Activated CD8-positive, alpha-beta memory T cell treated with anti-CD3 and anti-CD28 coated beads, Interleukin-2, amount 50 U/mL, for 4 hours (primary cell): ENCODE results near the gene SERAC1.
A peak's percentile ranks its signal among the peaks of the same experiment; 100 is the strongest.
"Not testable (repeated sequence)": the region's sequence is repeated elsewhere in the genome, so short reads cannot be mapped to it uniquely, and the experiment has no call there.

ENCODE experiments used
- DNase-seq: peaks from one replicate; pipeline ENCODE4 v3.0.0-alpha.2; 2020

Gene SERAC1

DNA sequence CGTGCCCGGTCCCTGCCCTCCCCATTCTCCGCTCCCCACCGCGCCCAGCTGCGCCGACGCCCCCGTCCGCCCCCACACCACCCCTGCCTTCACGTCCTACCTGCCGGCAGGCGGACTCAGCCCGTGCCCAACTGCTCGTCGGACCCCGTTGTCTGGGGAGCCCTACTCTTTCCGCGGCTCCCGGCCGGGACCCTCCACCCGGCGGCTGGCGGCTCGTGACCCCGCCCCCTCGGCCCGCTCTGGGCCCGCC lies at the start of gene SERAC1:
TSS of gene SERAC1 (minus strand) at position 223 of the 250 bp plus-strand sequence. CDS start 9,899 bp downstream, outside the sequence.
- DNase-seq, result no peak

DNA sequence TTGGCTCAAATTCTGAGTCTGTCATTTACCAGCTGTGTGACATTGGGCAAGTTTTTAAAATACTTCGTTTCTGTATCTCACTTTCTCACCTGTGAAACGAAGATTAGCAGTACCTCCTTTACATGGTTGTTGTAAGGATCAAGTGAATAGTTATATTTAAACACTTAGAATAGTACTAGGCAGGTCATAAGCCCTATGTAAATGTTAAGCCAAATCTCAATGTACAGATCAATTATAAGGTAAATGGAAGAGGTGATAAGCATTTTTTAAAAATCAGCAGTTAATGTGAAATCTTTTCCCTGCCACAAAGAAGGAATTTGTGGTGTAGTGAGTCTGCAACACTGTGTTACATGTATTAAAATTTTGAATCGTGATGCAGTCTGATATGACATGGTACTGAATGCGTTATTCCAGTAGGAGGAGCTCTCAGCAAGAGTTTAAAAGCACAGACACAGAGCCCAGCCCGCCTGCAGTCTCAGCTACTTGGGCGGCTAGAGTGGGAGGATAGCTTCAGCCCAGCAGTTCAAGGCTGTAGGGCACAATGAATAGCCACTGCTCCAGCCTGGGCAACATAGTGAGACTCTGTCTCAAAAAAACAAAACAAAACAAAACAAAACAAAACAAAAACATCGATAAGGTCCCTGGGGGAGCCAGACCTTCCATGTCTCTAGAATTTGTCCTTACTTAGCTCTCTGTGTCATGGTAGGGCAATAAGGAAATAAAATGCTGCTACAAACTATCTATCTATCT lies 46.0 kb upstream of the SERAC1 start:
- DNase-seq, result peak; percentile 54

DNA sequence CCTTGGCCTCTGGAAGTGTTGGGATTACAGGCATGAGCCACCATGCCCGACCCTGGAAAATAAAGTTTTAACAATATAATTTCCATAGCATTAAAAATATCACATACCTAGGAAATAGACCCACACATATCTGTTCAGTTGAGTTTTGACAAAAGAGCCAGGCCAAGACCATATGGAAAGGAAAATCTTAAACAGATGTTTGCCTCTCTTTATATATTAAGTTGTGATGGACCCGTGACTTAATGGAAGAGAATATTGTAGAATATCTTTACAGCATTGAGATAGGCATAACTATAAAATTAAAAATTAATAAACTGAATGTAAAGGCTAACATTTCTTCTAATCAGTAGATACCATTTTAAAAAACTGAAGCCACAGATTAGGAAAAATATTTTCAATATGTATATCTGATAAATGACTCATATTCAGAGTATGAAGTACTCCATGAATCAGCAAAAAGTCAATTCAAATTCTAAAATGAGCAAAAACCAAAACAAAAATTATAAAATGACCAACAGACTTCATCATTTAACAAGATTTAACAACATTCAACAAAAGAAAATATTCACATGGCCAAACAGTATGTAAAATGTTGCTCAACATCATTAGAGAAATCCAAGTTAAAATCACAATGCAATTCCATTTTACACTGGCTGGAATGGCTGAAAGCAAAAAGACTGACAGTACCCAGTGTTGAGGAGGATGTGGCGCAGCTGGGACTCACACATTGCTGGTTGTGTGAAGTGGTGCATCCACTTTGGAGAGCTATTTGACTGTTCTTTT lies 43.4 kb upstream of the SERAC1 start:
- DNase-seq, result no peak

DNA sequence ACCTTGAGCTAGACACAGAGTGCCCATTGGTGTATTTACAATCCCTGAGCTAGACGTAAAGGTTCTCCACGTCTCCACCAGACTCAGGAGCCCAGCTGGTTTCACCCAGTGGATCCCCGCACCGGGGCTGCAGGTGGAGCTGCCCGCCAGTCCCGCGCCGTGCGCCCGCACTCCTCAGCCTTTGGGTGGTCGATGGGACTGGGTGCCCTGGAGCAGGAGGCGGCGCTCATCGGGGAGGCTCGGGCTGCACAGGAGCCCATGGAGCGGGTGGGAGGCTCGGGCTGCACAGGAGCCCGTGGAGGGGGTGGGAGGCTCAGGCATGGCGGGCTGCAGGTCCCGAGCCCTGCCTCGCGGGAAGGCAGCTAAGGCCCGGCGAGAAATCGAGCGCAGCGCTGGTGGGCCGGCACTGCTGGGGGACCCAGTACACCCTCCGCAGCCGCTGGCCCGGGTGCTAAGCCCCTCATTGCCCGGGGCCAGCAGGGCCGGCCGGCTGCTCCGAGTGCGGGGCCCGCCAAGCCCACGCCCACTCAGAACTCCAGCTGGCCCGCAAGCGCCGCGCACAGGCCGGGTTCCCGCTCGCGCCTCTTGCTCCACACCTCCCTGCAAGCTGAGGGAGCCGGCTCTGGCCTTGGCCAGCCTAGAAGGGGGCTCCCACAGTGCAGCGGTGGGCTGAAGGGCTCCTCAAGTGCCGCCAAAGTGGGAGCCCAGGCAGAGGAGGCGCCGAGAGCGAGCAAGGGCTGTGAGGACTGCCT lies 41.7 kb upstream of the SERAC1 start:
- DNase-seq, result not testable (repeated sequence)

DNA sequence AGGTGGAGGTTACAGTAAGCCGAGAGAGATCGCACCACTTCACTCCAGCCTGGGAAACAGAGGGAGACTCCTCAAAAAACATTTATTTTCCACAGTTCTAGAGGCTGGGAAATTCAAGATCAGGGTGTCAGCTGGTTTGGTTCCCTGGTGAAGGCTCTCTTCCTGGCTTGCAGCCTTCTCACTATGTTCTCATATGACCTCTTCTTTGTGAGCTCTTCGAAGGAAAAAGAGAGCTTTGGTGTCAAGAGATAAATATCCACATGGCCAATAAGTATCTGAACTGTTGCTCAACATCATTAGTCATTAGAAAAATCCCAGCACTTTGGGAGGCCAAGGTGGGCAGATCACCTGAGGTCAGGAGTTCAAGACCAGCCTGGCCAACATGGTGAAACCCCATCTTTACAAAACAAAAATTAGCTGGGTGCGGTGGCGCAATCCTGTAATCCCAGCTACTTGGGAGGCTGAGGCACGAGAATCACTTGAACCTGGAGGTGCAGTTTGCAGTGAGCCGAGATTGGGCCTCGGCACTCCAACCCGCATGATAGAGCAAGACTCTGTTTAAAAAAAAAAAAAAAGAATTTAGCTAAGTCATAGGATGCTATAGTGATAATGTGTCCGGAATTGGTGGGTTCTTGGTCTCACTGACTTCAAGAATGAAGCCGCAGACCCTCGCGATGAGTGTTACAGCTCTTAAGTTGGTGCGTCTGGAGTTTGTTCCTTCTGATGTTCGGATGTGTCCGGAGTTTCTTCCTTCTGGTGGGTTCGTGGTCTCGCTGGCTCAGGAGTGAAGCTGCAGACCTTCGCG lies 40.4 kb upstream of the SERAC1 start:
- DNase-seq, result not testable (repeated sequence)

DNA sequence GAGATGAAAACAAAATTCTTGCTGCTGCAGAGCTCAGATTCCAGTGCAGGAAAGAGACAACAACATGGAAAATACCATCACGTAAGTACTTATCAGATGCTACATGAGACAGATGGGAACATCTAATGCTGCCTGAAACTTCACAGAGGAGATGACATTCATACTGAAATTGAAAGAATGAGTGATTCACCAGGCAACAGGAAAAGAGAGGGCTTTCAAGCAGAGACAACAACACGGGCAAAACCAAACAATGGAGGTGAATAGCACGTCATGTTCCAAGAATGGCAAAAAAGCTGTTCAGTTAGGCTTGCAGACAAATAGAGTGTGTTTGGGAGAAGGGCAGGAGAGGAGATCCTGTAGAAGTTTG lies 39.3 kb upstream of the SERAC1 start:
- DNase-seq, result no peak

DNA sequence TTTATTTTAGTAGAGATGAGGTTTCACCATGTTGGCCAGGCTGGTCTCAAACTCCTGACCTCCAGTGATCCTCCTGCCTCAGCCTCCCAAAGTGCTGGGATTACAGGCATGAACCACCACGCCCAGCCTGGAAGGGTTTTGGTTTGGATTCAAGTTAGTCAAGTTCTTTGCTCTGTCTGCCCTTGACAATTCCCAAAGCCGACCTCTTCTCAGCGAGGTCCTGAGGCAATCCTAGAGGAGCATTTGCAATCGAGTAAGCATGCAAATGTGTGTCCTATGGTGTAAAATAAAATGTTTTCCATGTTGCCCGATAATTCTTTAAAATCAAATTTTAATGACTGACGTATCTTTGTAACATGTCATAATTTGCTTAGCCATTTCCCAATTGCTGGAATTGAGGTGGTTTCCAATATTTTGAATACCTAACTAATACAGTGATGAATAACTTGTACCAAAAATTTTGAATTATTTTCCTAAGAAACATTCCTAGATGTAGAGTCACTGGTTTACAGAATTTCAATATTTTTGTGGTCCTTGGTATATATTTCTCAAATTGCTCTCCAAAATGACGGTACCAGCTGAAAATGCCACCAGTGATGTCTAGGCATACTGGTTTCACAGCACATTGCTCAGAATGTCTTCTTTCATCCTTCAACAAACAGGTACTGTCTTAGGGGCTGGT lies 38.8 kb upstream of the SERAC1 start:
- DNase-seq, result no peak

DNA sequence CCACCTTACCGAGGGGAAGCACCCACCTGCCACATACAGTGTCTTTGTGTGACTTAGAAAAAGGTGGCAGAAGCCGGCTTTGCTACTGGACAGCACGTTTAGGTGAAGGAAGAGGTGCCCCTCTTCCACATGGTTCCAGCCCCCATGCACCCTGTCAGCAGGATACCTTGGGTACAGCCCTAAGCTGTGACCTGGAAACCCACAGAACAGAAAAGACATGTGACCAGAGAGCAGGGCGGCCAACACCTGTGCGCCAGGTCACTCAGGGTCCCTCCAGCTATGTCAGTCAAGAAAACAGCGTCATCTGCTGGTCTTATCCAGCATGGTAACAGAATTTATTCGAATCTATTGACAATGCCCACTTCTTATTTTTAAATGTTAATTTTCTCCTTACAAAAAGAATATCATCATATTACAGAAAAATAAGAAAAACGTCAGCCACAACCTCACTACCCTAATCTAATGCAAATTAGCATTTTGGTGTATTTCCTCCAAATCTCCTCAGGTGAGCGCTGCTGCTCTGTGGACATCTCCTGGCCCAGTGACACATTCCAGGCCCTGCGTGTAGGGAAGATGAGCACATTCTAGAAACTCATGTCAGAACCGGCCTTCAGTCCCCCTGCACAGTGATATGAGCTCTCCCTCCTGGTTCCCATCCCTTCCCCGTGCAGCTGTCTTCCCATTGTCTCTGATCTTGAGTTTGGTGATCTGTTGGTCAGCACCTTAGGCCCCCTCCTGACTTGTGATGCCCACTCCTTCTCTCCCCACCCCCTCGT lies 37.3 kb upstream of the SERAC1 start:
- DNase-seq, result no peak

DNA sequence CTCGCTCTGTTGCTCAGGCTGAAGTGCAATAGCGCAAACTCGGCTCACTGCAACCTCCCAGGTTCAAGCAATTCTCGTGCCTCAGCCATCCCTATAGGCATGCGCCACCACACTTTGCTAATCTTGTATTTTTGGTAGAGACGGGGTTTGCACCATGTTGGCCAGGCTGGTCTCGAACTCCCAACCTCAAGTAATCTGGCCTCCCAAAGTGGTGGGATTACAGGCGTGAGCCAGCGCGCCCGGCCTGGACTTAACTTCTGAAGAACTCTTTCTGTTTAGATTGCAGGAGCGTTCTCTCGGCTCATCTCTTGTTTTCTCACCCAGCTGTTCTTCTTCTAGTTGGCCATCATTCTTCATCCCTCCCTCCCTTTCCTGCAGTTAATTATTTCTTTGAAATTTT lies 30.4 kb upstream of the SERAC1 start:
- DNase-seq, result no peak

DNA sequence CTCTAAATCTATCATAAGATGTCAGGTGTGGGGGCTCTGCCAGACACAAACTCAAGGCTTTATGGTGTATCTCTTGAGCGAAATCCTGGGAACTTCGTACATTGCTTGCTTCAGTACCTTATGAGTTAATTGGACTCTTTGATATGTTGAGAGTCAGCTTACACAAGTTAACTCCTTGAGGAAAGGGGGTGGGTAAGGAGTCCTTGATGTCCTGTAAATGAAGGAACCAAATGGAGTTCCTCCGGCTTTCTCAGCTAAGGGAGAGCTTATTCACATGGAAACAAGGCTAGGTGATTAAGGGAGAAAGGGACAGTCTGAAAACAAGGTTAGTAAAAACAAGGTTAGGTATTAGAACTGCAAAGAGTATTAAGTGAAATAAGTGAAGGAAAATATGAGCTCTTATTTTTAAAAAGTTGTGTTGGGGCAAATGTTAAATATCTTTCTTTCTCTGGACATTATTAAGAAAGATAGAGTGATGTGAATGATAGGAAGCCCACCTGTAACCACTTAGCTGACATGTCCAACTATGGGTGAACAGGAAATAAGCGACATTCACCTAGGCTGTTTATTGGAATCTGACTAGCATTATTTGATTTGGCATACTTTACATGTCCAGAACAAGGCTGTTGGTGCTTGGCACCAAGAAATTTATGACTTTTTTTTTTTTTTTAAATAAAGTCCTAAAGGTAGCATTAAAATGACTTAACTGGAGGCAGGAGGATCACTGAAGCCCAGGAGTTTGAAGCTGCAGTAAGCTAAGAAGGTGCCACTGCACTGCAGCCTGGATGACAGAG lies 26.6 kb upstream of the SERAC1 start:
- DNase-seq, result no peak

DNA sequence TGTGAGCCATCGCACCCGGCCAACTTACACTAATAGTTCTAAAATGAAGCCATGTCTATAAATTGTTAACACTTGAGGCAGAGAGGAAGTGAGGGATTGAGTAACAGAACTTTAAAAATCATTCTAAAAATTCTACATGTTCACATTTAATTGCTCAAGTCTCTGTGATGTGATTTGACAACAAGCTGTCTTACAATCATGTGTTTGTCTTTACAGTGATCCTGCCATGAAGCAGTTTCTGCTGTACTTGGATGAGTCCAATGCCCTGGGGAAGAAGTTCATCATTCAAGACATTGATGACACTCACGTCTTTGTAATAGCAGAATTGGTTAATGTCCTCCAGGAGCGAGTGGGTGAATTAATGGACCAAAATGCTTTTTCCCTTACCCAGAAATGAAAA lies 23.7 kb upstream of the SERAC1 start:
- DNase-seq, result no peak

DNA sequence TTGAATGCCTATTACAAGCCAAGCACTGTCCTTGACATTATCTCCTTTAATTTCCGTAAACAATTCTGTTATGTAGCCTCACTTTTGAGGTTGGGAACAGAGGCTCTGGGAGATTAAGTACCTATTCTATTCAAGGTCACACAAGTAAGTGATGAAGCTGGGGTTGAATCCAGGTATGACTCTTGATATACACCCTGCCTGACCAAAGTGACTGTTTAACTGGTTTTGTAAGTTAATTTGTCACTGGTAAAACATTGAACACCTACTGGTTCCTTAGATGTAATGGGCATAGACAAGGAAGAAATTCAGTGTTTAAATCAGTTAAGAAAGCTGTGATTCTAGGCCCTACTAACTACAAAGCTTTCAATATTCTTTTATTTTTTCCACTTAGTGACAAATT lies 23.0 kb upstream of the SERAC1 start:
- DNase-seq, result no peak

DNA sequence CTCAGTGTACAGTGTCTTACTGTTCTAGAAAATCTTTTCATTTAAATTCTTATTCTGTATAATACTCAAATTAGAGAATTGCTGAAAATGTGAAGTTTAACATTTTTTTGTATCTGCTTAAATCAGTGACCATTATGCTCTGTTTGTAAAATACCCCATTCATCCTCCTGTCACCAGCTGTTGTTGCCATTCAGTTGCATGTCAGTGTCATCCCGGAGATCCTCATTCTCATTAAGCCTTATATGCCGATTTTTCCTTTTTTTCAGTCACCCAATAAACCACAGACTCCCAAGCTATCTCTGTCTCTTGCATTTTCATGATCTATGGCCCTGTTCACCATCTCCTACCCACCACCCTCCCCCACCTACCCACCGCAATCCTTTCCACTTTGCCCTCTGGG lies 20.5 kb upstream of the SERAC1 start:
- no peak for DNase-seq

DNA sequence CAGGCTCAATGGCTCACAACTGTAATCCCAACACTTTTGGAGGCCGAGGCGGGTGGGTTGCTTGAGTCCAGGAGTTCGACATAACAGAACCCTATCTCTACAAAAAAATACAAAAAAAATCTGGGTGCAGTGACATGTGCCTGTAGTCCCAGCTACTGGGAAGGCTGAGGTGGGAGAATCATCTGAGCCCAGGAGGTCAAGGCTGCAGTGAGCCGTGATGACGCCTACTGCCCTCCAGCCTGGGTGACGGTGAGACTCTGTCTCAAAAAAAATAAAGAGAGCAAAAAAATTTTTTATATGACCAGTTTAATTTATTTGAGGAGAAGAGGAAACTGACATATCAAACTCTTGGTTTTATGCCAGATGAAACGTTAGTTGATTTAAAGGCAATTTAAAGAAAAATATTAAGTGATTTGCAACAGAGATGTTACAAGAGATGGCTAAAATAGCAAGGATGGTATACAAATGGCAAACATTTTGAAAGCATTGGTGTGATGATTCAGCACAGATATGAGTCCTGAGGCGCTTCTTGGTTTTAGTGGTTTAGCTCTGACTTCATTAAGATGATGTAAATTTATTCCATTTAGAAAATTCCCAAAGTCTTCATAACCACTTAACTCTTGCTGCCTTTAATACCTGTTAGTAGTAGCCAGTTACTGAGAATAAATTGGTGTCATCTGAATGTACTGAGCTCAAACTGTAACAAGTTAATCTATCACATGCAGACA lies 17.8 kb upstream of the SERAC1 start:
- DNase-seq, result no peak

DNA sequence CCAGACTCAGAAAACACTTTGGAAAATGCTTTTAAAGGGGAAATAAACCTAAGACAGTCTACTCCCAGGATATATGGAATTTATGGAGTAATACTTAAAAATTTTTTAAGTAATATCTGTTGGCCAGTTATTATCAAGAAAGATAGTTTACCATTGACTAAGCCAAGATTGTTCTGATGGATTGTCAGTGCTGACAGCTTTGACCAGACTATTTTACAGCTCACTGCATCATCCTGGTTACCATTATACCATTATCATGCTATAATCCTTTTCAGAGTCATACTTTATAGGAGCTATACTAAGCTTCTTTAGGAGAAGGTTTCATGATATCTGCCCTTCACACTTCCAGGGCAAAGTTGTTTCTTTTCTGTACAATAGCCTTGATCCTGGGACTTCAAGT lies 16.5 kb upstream of the SERAC1 start:
- DNase-seq, result no peak

DNA sequence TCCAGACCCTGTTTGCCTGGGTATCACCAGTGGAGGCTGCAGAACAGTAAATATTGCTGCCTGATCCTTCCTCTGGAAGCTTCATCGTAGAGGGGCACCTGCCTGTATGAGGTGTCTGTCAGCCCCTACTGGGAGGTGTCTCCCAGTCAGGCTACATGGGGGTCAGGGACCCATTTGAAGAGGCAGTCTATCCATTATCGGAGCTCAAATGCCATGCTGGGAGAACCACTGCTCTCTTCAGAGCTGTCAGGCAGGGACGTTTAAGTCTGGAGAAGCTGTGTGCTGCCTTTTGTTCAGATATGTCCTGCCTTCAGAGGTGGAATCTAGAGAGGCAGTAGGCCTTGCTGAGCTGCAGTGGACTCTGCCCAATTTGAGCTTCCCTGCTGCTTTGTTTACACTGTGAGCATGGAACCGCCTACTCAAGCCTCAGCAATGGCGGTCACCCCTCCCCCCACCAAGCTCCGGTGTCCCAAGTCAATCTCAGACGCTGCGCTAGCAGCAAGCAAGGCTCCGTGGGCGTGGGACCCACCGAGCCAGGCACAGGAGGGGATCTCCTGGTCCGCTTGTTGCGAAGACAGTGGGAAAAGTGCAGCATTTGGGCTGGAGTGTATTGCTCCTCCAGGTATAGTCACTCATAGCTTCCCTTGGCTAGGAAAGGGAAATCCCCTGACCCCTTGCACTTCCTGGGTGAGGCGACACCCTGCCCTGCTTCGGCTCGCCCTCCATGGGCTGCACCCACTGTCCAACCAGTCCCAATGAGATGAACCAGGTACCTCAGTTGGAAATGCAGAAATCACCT lies 15.3 kb upstream of the SERAC1 start:
- not testable (repeated sequence) for DNase-seq

DNA sequence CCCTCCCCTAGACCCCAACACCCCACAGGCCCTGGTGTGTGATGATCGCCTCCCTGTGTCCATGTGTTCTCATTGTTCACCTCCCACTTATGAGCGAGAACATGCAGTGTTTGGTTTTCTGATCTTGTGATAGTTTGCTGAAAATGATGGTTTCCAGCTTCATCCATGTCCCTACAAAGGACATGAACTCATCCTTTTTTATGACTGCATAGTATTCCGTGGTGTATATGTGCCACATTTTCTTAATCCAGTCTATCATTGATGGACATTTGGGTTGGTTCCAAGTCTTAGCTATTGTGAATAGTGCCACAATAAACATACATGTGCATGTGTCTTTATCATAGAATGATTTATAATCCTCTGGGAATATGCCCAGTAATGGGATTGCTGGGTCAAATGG lies 9.7 kb upstream of the SERAC1 start:
- not testable (repeated sequence) for DNase-seq

DNA sequence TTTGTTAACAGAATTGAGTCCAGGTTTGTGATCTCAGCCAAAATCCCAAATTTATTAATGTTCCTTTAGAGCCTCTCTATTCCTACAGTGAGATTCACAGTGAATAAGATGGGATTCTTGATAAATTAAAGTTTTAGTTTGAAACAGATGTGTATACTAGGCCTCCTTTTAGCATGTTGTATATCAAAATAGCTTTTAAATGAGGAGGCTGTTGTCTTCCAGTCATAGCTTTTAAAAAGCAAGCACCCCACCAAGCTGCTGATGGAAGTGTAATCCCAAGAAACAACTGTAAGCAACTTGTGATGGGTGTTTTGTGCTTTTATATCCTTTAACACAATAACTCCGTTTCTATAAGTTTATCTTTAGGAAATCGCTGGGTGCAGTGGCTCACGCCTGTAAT lies 7.0 kb upstream of the SERAC1 start:
- no peak for DNase-seq

DNA sequence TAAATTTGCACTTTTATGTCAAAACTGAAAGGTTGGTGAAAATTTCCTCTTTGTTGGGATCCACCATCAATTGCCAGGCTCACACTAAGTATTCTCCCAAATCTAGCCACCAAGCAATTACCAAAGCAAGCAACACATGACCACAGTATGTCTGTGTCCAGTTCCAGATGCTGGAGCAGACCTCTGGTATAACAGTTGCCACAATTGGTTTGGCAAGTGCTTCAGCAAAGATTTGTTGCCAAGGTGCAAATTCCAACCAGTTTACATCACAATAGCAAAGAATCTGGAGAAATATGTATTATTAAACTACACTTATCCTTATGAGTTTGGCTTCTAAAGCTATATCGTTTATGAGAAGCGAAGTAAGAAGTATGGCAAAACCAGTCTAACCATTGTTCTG lies 6.5 kb upstream of the SERAC1 start:
- no peak for DNase-seq
